GM23338 (cell line): Measurements from ENCODE around the gene MMP25. TPM values are rescaled to one million over a fixed set of nuclear protein-coding genes. Genes with fewer than 3 reads are reported as not detected.

ENCODE experiments used
- ATAC-seq: fragments of 200-7000 bp; cut with Tn5 transposase; 3 replicates; pipeline ENCODE4 v1.9.1; 2020
- DNase-seq: peaks from one replicate; pipeline ENCODE4 v3.0.0-alpha.2; 2015; ENCODE audit warnings: low spot score
- H2AFZ ChIP-seq: fragments of 200-600 bp; sonication (generic); 2 replicates; pipeline ENCODE4 v1.8.0; 2016; ENCODE audit warnings: antibody characterized with exemption, mild to moderate bottlenecking, moderate library complexity
- H3F3A ChIP-seq: fragments of 200-600 bp; sonication (generic); replicated peaks from 2 replicates; pipeline ENCODE4 v1.8.0; 2017; ENCODE audit warnings: antibody characterized with exemption, mixed run types, low read depth
- H3K27ac ChIP-seq: fragments of 200-600 bp; sonication (generic); 2 replicates; pipeline ENCODE4 v1.6.1; 2016; ENCODE audit warnings: low read depth
- H3K27me3 ChIP-seq: fragments of 200-600 bp; sonication (generic); 2 replicates; pipeline ENCODE4 v1.8.0; 2016; ENCODE audit warnings: mild to moderate bottlenecking, mixed run types, moderate library complexity; ENCODE audit not compliant: insufficient read depth
- H3K36me3 ChIP-seq: fragments of 200-600 bp; sonication (generic); 2 replicates; pipeline ENCODE4 v1.8.0; 2016; ENCODE audit warnings: mild to moderate bottlenecking; ENCODE audit not compliant: insufficient read depth
- H3K4me1 ChIP-seq: fragments of 200-600 bp; sonication (generic); 2 replicates; pipeline ENCODE4 v1.8.0; 2016; ENCODE audit warnings: mild to moderate bottlenecking, moderate library complexity; ENCODE audit not compliant: insufficient read depth
- H3K4me2 ChIP-seq: fragments of 200-600 bp; sonication (generic); 2 replicates; pipeline ENCODE4 v1.7.1; 2017; ENCODE audit warnings: mixed run types
- H3K4me3 ChIP-seq: fragments of 200-600 bp; sonication (generic); 2 replicates; pipeline ENCODE4 v1.6.1; 2016; ENCODE audit warnings: mixed run types
- H3K79me2 ChIP-seq: fragments of 200-600 bp; sonication (generic); replicated peaks from 2 replicates; pipeline ENCODE4 v1.8.0; 2017; ENCODE audit warnings: mild to moderate bottlenecking; ENCODE audit not compliant: insufficient read depth
- H3K9me2 ChIP-seq: fragments of 200-600 bp; sonication (generic); 2 replicates; pipeline ENCODE4 v1.8.0; 2017; ENCODE audit not compliant: insufficient read depth
- H4K20me1 ChIP-seq: fragments of 200-600 bp; sonication (generic); replicated peaks from 2 replicates; pipeline ENCODE4 v1.8.0; 2017; ENCODE audit warnings: mild to moderate bottlenecking; ENCODE audit not compliant: insufficient read depth
- H3K27ac Mint-ChIP-seq: 2 replicates; pipeline ENCODE4 v1.8.0; 2020; ENCODE audit warnings: inconsistent platforms, mild to moderate bottlenecking, moderate library complexity, mixed read lengths
- H3K27me3 Mint-ChIP-seq: 3 replicates; pipeline ENCODE4 v1.8.0; 2022; ENCODE audit warnings: low read depth, mild to moderate bottlenecking, moderate library complexity, mixed read lengths, inconsistent platforms; ENCODE audit not compliant: insufficient read depth, poor library complexity
- H3K36me3 Mint-ChIP-seq: 3 replicates; pipeline ENCODE4 v1.8.0; 2021; ENCODE audit warnings: low read depth, mild to moderate bottlenecking, inconsistent platforms, moderate library complexity, mixed read lengths
- H3K4me1 Mint-ChIP-seq: 3 replicates; pipeline ENCODE4 v1.8.0; 2020; ENCODE audit warnings: mild to moderate bottlenecking, inconsistent platforms, mixed read lengths
- H3K4me3 Mint-ChIP-seq: 3 replicates; pipeline ENCODE4 v1.8.0; 2021; ENCODE audit warnings: moderate library complexity, mild to moderate bottlenecking, inconsistent platforms, mixed read lengths
- H3K9me3 Mint-ChIP-seq: 3 replicates; pipeline ENCODE4 v1.8.0; 2020; ENCODE audit warnings: moderate library complexity, mild to moderate bottlenecking, inconsistent platforms, mixed read lengths
- POLR2AphosphoS5 ChIP-seq: IDR thresholded peaks from 2 replicates; pipeline ENCODE4 v1.6.1; 2016; ENCODE audit warnings: antibody characterized with exemption, low read depth
- STAT1 ChIP-seq: IDR thresholded peaks from one replicate; pipeline ENCODE4 v1.6.1; 2016; ENCODE audit warnings: antibody characterized with exemption; ENCODE audit not compliant: unreplicated experiment
- ZNF462 ChIP-seq: fragments of 250-450 bp; sonication (Bioruptor Pico); IDR thresholded peaks from 2 replicates; pipeline ENCODE4 v1.5.0; 2020; ENCODE audit warnings: mild to moderate bottlenecking, moderate library complexity
- polyA plus RNA-seq: library from polyadenylated mRNA; unstranded; fragments of >200 nt; fragmentation: Nextera tagmentation; extraction: Ambion mirVana; gene quantifications from 2 replicates; pipeline ENCODE4 v1.2.1, GENCODE V29; 2016
- total RNA-seq: library from RNA; depleted of rRNA; stranded (reverse); fragments of >200 nt; shearing (Covaris generic); gene quantifications from 2 replicates; pipeline ENCODE4 v1.2.3, GENCODE V29; 2014
- TF ChIP-seq, protein P1 (sequence below): IDR thresholded peaks from 2 replicates; pipeline ENCODE4 v1.6.1; 2016; ENCODE audit warnings: antibody characterized with exemption

MMP25 gene
- total and polyA plus RNA-seq, 2 experiments from 2014 or later = 7.7 to 15.9 TPM

- H3K4me3 Mint-ChIP-seq = peak within 1 kb of the TSS; percentile 96
- peaks cover 7% of the 10 kb centered on the region; the same call in 2 of the 3 replicates for H3K9me3 Mint-ChIP-seq
- Histone ChIP-seq H4K20me1 (peaks cover 40% of the 10 kb centered on the region), H3F3A (peaks cover 55% of the 10 kb centered on the region), H3K27ac (peak within 1 kb of the TSS; percentile 99), H3K4me3 (peak within 1 kb of the TSS; percentile 85), H3K4me1 (peaks cover 43% of the 10 kb centered on the region), H3K4me2 (peak within 1 kb of the TSS; percentile 97), H3K79me2 (peaks cover 40% of the 10 kb centered on the region), H3K36me3 (no peaks in the 10 kb centered on the region), H2AFZ (peak within 1 kb of the TSS; percentile 78; the same call in 1 of the 2 replicates), H3K9me2 (no peaks in the 10 kb centered on the region), H3K27me3 (no peaks in the 10 kb centered on the region; the same call in 1 of the 2 replicates)
- DNase-seq (peak; percentile 92), ATAC-seq (peak; percentile 1; the same call in 2 of the 3 replicates)
- H3K4me1 Mint-ChIP-seq = peaks cover 40% of the 10 kb centered on the region
- H3K27me3 Mint-ChIP-seq = peaks cover 47% of the 10 kb centered on the region
- peaks cover 39% of the 10 kb centered on the region for H3K36me3 Mint-ChIP-seq
- no peak for TF ChIP-seq ZNF462 (CRISPR knock-in tag)
- TF ChIP-seq, protein P1, sequence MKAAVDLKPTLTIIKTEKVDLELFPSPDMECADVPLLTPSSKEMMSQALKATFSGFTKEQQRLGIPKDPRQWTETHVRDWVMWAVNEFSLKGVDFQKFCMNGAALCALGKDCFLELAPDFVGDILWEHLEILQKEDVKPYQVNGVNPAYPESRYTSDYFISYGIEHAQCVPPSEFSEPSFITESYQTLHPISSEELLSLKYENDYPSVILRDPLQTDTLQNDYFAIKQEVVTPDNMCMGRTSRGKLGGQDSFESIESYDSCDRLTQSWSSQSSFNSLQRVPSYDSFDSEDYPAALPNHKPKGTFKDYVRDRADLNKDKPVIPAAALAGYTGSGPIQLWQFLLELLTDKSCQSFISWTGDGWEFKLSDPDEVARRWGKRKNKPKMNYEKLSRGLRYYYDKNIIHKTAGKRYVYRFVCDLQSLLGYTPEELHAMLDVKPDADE = 0 out of 2 replicates have a peak, but pooled peaks have one; percentile 23
- peak; percentile 92 for TF ChIP-seq POLR2AphosphoS5
- TF ChIP-seq STAT1 = no peak
- H3K27ac Mint-ChIP-seq = peak within 1 kb of the TSS; percentile 98
Observed at GRCh38 chr16:3020247-3020603, 26.1 kb upstream of the MMP25 start, which contains the start of gene TNFRSF12A. TNFRSF12A (plus strand) TSS chr16:3020368; CDS start chr16:3020398, 30 bp downstream.
